ENCODE data around the gene APBA3.

APBA3 gene

DNA sequence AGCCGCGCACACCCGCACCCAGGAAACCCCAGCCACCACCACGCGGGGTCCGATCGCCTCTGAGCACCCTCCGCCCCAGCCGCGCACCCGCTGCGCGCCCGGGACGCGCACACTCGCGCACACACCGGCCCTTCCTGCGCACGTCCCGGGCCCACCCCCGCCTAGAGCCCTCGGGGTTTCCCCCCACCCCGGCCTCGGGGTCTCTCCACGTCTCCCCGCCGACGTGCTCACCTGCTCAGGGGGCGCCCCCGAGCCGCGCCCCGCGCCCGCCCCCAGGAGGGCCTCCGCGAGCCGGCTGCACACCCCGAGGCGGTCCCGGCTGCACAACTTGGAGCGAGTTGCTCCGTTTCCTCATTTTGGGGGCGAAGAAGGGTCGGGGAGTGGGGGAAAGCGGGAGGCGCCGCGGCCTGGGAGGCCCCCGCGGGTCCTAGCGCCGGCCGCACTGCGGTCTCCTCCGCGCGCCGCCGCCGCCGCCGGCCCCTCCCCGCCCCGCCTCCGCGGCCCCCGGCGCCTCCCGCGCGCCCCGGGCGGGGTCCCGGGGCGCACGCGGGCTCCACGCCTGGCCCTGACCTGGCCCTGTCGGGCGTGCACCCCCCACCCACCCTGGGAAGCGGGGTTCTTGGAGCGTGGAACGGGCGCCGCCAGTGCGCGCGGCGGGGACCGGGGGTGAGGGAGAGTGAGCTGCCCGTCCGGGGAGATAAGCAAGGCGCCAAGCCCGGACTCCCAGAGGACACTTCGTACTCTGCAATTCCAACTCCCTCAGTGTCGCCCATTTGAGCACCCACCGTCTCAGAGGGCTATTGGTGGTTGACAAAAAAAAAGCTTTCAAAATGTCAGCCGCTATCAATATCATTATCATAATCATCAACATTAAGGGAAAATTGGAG is 24.7 kb upstream of the APBA3 start, which contains the start of gene MATK:
MATK (minus strand) TSS at position 444 of the 887 bp plus-strand sequence. CDS start 1,246 bp downstream, outside the sequence.
- TF ChIP-seq, protein P1, sequence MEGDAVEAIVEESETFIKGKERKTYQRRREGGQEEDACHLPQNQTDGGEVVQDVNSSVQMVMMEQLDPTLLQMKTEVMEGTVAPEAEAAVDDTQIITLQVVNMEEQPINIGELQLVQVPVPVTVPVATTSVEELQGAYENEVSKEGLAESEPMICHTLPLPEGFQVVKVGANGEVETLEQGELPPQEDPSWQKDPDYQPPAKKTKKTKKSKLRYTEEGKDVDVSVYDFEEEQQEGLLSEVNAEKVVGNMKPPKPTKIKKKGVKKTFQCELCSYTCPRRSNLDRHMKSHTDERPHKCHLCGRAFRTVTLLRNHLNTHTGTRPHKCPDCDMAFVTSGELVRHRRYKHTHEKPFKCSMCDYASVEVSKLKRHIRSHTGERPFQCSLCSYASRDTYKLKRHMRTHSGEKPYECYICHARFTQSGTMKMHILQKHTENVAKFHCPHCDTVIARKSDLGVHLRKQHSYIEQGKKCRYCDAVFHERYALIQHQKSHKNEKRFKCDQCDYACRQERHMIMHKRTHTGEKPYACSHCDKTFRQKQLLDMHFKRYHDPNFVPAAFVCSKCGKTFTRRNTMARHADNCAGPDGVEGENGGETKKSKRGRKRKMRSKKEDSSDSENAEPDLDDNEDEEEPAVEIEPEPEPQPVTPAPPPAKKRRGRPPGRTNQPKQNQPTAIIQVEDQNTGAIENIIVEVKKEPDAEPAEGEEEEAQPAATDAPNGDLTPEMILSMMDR (conservative IDR thresholded peaks at IDR 0.05; ENCODE audit: low read depth, low read length): no peak
- H3K4me3 ChIP-seq (ENCODE audit: low read depth, low read length): no peak within 1 kb of the TSS
- DNase-seq (ENCODE audit: low read depth): no peak

DNA sequence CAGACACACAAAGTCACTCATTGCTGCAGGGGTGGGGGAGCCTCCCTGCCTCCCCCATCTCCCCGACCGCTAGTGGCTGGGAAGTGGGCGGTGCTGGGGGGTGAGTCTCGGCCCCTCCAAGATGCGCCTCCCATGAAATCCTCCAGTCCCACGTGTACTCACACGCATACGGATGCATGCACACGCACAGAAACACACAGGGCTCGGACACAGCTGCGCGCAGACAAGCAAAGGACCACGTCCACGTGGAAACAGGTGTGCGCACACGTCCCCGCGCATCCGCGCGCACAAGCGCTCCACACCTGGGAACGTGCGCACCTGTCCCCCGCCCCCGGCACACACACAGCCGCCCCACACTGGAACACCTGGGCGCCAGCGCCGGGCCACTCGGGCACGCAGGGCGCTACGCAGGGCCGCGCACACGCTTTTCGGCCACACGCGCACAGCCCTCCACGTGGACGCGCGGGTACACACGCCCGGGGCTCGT is 24.0 kb upstream of the APBA3 start:
- DNase-seq (ENCODE audit: low read depth): no peak
- TF ChIP-seq, protein P1 (conservative IDR thresholded peaks at IDR 0.05; ENCODE audit: low read depth, low read length): no peak
- no peak overlapping the region for H3K4me3 ChIP-seq (ENCODE audit: low read depth, low read length)

DNA sequence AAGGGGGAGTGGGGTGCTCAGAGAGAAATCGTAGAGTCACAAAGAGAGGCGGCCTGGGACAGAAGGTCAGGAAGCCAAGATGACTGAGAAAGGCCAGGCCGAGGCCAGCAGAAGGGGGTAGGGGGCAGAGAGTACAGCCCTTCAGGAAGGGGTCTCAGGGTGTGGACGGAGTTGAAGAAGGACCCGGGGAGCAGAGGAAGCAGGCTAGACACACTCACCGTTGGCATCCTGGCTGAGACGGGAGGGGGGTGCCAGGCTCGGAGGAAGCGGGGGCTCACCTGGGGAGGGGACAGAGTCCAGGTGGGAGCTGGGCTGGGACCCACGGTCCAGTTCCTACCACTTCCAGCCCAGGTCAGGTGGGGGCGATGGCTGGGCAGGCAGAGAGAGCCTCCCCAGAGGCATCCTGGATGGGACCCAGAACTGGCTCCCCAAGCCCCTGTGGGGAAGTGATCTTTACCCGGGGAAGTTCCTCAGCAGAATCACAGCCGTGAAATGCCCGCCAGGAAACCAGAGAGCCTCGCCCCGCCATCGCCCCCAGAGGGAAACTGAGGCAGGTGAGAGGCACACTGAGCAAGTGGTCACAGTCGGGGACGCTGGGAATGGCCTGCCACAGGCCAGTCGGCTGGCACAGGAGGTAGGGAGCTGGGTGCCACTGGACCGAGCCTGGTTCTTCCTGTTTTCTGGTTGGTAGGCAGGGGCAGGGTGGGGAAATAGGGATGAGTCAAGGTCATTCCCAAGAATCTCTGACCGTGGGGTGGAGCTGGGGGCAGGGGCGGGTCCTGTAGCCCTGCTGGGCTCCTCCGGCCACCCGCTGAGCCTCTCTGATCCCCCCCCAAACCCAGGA is 23.3 kb upstream of the APBA3 start:
- TF ChIP-seq, protein P1 (conservative IDR thresholded peaks at IDR 0.05; ENCODE audit: low read depth, low read length): no peak
- H3K4me3 ChIP-seq (ENCODE audit: low read depth, low read length): no peak overlapping the region
- DNase-seq (ENCODE audit: low read depth): no peak

DNA sequence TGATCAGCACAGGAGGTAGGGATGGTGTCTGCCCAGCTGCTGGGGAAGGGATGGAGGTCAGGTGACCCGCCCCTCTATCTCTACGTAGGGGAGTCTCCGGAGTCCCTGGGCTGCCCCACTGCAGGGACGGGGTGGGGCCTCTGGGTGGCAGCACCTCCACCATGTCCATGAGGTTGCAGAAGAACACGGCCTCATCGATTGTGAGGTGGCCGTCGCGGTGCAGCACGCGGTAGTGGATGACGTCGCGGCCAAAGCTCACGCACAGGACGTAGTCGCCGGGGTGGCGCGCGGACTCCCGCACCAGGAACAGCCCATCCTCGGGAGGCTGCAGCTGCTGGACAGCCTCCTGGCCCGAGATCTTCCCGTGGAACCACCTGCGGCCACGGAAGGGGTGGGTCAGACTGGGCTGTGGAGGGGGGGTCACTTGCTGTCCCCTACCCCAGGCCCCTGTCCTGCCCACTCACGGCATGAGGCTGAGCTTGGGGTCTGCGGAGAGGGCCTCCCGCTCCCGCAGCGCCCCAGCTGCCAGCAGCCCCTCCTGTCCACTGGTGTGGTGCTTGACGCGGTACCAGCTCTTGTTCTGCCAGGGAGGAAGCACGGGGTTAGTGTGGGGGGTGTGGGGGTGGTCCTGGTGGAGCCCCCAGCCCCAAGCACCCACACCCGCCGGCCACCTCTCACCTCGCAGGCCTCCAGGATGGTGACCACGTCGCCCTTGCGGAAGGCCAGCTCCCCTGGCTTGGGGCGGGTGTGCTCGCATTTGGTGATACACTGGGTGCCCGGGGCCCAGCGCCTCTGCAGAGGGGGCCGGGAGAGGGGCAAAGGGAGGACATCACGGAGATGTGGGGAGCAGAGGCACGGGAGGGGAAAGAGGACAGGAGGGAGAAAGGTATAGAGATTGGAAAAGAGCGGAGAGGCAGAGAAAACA is 22.4 kb upstream of the APBA3 start:
- DNase-seq (ENCODE audit: low read depth): no peak
- TF ChIP-seq, protein P1 (conservative IDR thresholded peaks at IDR 0.05; ENCODE audit: low read depth, low read length): peak; percentile 28
- no peak overlapping the region for H3K4me3 ChIP-seq (ENCODE audit: low read depth, low read length)

DNA sequence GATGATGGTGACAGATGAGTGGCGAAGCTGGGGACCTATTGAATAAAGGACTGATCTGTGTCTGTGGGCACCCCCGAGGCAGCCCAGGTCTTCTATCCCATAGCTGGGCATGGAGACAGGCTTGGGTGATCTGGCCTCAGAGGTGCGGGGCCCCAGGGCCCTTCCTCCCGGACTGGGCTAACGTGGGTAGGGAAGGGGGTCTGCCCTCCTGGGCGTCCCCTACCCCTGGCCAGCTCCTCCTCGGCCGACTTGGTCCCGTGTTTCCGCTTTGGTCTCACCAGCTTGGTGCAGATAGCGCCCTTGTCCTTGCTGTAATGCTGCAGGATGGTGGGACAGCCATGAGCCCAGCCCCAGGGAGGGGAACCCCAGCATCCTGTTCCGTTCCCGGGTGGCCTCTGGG is 21.4 kb upstream of the APBA3 start:
- no peak overlapping the region for H3K4me3 ChIP-seq (ENCODE audit: low read depth, low read length)
- no peak for DNase-seq (ENCODE audit: low read depth)
- TF ChIP-seq, protein P1 (conservative IDR thresholded peaks at IDR 0.05; ENCODE audit: low read depth, low read length): no peak

DNA sequence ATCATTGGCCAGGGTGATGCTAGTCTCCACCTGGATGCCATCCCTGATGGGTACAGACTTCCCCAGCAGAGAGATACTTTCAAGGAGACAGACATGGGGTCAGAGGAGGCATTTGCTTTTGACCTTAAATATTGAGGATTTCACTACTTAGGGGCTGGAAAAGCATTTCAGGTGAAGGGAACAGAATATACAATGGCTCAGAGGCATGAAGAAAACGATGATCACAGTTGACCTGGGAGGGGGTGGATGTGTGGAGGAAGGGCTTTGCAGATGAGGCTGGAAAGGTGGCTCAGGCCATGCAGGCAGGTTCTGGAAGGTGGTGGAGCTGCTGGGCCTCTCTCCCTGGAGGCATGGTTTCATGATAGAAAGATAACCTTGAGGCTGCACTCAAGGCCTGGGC is 20.8 kb upstream of the APBA3 start:
- no peak overlapping the region for H3K4me3 ChIP-seq (ENCODE audit: low read depth, low read length)
- DNase-seq (ENCODE audit: low read depth): no peak
- TF ChIP-seq, protein P1 (conservative IDR thresholded peaks at IDR 0.05; ENCODE audit: low read depth, low read length): no peak

All from choroid plexus epithelial cell (primary cell).